WTC11 (cell line): ENCODE results near the gene PI3.

ENCODE experiments used
- CTCF ChIP-seq: fragments of 200-600 bp; IDR thresholded peaks from 2 replicates; pipeline ENCODE4 v1.8.0; 2022; ENCODE audit warnings: antibody characterized with exemption
- FOXJ3 ChIP-seq: sonication (generic); formaldehyde crosslinking; IDR thresholded peaks from 2 replicates; pipeline ENCODE4 v1.9.0; 2021; ENCODE audit warnings: missing genetic modification reagents, mild to moderate bottlenecking, borderline replicate concordance
- MAX ChIP-seq: sonication (generic); formaldehyde crosslinking; IDR thresholded peaks from 2 replicates; pipeline ENCODE4 v1.8.0; 2022; ENCODE audit warnings: mild to moderate bottlenecking, missing genetic modification reagents
- NFYB ChIP-seq: sonication (generic); formaldehyde crosslinking; conservative IDR thresholded peaks from 2 replicates; pipeline ENCODE4 v1.8.0; 2022; ENCODE audit warnings: low read depth, missing genetic modification reagents
- PRRX2 ChIP-seq: fragments of 250-450 bp; sonication (Bioruptor Pico); IDR thresholded peaks from 2 replicates; pipeline ENCODE4 v1.8.0; 2021; ENCODE audit warnings: mild to moderate bottlenecking
- ZNF232 ChIP-seq: sonication (generic); formaldehyde crosslinking; IDR thresholded peaks from 2 replicates; pipeline ENCODE4 v1.8.0; 2022; ENCODE audit warnings: mild to moderate bottlenecking, missing genetic modification reagents
- TF ChIP-seq, protein P1 (sequence below): sonication (generic); formaldehyde crosslinking; IDR thresholded peaks from 2 replicates; pipeline ENCODE4 v1.8.1; 2023; ENCODE audit warnings: mild to moderate bottlenecking, missing genetic modification reagents, moderate library complexity
- TF ChIP-seq, protein P2 (sequence below): sonication (generic); formaldehyde crosslinking; IDR thresholded peaks from 2 replicates; pipeline ENCODE4 v1.8.1; 2023; ENCODE audit warnings: mild to moderate bottlenecking, missing genetic modification reagents

DNA sequence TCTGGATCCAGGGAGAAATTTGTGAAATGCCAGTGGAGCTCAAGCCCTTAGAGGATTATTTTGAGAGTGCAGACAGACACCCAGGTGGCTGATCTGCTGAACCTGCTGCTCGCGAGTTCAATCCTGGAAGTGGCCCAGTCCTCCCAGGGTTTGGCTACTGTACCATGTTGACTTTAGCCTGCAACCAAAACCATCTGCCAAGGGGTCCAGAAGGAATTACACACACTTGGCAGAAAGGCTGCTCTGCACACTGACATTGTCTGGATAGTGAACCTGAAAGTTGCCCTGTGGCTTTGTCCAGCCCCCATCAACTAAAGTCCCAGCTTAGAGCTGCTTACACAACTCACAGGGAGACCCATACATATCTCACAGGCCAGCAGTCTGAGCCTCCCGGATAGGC lies 21.6 kb upstream of the PI3 start:
- TF ChIP-seq, protein P1, sequence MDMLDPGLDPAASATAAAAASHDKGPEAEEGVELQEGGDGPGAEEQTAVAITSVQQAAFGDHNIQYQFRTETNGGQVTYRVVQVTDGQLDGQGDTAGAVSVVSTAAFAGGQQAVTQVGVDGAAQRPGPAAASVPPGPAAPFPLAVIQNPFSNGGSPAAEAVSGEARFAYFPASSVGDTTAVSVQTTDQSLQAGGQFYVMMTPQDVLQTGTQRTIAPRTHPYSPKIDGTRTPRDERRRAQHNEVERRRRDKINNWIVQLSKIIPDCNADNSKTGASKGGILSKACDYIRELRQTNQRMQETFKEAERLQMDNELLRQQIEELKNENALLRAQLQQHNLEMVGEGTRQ, result no peak
- TF ChIP-seq CTCF (no peak), NFYB (CRISPR knock-in tag) (no peak), ZNF232 (CRISPR knock-in tag) (no peak), MAX (CRISPR knock-in tag) (no peak), PRRX2 (CRISPR knock-in tag) (no peak), FOXJ3 (CRISPR knock-in tag) (no peak)
- TF ChIP-seq, protein P2, sequence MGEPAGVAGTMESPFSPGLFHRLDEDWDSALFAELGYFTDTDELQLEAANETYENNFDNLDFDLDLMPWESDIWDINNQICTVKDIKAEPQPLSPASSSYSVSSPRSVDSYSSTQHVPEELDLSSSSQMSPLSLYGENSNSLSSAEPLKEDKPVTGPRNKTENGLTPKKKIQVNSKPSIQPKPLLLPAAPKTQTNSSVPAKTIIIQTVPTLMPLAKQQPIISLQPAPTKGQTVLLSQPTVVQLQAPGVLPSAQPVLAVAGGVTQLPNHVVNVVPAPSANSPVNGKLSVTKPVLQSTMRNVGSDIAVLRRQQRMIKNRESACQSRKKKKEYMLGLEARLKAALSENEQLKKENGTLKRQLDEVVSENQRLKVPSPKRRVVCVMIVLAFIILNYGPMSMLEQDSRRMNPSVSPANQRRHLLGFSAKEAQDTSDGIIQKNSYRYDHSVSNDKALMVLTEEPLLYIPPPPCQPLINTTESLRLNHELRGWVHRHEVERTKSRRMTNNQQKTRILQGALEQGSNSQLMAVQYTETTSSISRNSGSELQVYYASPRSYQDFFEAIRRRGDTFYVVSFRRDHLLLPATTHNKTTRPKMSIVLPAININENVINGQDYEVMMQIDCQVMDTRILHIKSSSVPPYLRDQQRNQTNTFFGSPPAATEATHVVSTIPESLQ (CRISPR knock-in tag), result no peak
